ENCODE measurements around the gene SLC16A3. TPM values are rescaled to one million over a fixed set of nuclear protein-coding genes. Genes with fewer than 3 reads are reported as not detected.

The SLC16A3 gene
- total RNA-seq, 1 experiment from 2014 or later: 28.7 TPM

DNA sequence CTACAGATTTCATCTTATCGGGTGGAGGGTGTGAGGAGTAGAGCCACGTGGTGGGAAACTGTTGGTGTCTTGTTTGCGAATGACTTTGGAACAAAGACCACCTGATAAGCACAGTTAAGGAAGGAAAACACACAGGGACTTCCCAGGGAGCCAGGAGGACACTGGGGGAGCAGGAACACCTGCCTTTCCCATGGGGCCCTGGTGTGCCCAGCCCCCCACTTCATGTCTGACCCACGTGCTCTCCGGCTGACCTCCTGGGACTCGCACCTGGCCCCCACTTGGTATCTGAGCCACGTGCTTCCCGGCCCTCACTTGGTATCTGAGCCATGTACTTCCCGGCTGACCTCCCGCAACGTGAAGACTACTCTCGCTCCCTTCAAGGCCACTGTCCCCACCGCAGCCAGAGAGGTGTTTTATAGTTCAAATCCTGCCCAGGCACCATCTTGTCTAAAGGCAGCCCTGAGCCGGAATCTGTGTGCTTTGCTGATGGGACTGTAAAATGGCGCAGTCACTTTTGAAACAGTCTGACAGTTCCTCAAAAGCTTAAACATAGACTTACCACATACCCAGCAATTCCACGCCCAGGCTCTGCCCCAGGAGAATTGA, 50.0 kb downstream of the SLC16A3 start:
- ATAC-seq: no peak
- H3K9me3 Mint-ChIP-seq: no peaks in the 10 kb centered on the region

DNA sequence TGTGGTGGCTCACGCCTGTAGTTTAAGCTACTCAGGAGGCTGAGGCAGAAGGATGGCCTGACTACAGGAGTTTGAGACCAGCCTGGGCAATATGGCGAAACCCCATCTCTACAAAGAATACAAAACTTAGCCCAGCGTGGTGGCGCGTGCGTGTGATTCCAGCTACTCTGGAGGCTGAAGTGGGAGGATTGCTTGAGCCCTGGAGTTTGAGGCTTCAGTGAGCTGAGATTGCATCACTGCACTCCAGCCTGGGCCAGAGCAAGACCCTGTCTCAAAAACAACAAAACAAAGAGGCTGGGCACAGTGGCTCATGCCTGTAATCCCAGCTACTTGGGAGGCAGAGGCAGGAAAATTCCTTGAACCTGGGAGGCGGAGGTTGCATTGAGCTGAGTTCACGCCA, 51.7 kb downstream of the SLC16A3 start:
- ChIA-PET CTCF (interaction anchor here (1.5 to 1.8 kb wide), 2 partner anchors 12 to 44 kb away, joined by 4 to 5 read pairs; no protein-coding TSS in a partner anchor), POLR2A (no interaction called here)
- TF ChIP-seq PRRX2 (CRISPR knock-in tag; IDR thresholded peaks at IDR 0.05): no peak
- TF ChIP-seq GABPB1 (CRISPR knock-in tag; IDR thresholded peaks at IDR 0.05): 0 out of 2 replicates have a peak, but pooled peaks have one; percentile 19
- Mint-ChIP-seq H3K4me3 (no peak overlapping the region), H3K27ac (no peak overlapping the region), H3K27me3 (ENCODE audit: low read depth) (peaks cover 3% of the 10 kb centered on the region; the same call in 1 of the 2 replicates), H3K36me3 (no peaks in the 10 kb centered on the region), H3K4me1 (peaks cover 22% of the 10 kb centered on the region), H3K9me3 (no peaks in the 10 kb centered on the region)
- no peak for DNase-seq (ENCODE audit: low spot score)
- no peak for ATAC-seq

More for the DNA sequence above, 50.0 kb downstream of the SLC16A3 start:
- H3K4me1 Mint-ChIP-seq: peaks cover 25% of the 10 kb centered on the region
- TF ChIP-seq SOX15 (CRISPR knock-in tag; IDR thresholded peaks at IDR 0.05) (no peak), ZNF423 (CRISPR knock-in tag; IDR thresholded peaks at IDR 0.05) (0 out of 2 replicates have a peak, but pooled peaks have one; percentile 60), NFE2L1 (CRISPR knock-in tag; IDR thresholded peaks at IDR 0.05) (0 out of 2 replicates have a peak, but pooled peaks have one; percentile 21)
- TF ChIP-seq, protein P1, sequence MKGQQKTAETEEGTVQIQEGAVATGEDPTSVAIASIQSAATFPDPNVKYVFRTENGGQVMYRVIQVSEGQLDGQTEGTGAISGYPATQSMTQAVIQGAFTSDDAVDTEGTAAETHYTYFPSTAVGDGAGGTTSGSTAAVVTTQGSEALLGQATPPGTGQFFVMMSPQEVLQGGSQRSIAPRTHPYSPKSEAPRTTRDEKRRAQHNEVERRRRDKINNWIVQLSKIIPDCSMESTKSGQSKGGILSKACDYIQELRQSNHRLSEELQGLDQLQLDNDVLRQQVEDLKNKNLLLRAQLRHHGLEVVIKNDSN (CRISPR knock-in tag; IDR thresholded peaks at IDR 0.05): peak; percentile 29; the same call in 1 of the 2 replicates
- TF ChIP-seq, protein P2, sequence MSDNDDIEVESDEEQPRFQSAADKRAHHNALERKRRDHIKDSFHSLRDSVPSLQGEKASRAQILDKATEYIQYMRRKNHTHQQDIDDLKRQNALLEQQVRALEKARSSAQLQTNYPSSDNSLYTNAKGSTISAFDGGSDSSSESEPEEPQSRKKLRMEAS (CRISPR knock-in tag; IDR thresholded peaks at IDR 0.05): 0 out of 2 replicates have a peak, but pooled peaks have one; percentile 50
- H3K4me3 Mint-ChIP-seq: no peak overlapping the region
- peaks cover 3% of the 10 kb centered on the region; the same call in 1 of the 2 replicates for H3K27me3 Mint-ChIP-seq (ENCODE audit: low read depth)
- DNase-seq (ENCODE audit: low spot score): no peak
- H3K36me3 Mint-ChIP-seq: no peaks in the 10 kb centered on the region
- ChIA-PET CTCF (interaction anchor here (1.2 kb wide), 1 partner anchor 259 kb away, joined by 3 read pairs; no protein-coding TSS in a partner anchor), POLR2A (no interaction called here)
- H3K27ac Mint-ChIP-seq: no peak overlapping the region

DNA sequence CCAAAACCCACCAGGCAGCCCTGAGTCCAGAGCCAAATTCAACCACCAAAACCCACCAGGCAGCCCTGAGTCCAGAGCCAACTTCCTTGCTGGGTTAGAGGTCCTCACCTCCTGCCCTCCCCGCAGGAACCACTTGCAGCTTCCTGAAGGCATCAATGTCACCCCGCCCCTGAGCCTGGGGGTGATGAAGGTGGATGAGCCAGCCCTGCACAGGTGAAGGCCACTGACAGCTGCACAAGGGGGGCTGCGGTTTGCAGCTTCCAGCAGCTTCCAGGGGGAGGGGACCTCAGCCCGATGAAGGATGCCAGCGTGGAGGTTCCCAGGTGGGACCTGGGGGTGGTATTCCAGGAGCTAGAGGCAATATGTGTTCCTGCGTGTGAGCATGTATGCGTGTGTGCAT, 52.2 kb downstream of the SLC16A3 start:
- DNase-seq (ENCODE audit: low spot score) (no peak), ATAC-seq (no peak)
- TF ChIP-seq TEAD4 (CRISPR knock-in tag; IDR thresholded peaks at IDR 0.05) (no peak), ZNF396 (CRISPR knock-in tag; IDR thresholded peaks at IDR 0.05; ENCODE audit: borderline replicate concordance) (no peak), GABPB1 (CRISPR knock-in tag; IDR thresholded peaks at IDR 0.05) (no peak), ZNF317 (CRISPR knock-in tag; IDR thresholded peaks at IDR 0.05; ENCODE audit: borderline replicate concordance, low read depth) (no peak), FOXP1 (CRISPR knock-in tag; IDR thresholded peaks at IDR 0.05; ENCODE audit: borderline replicate concordance) (no peak), ZNF232 (CRISPR knock-in tag; IDR thresholded peaks at IDR 0.05) (no peak), NR3C1 (CRISPR knock-in tag; conservative IDR thresholded peaks at IDR 0.05; ENCODE audit: low read depth) (no peak), TEAD1 (CRISPR knock-in tag; IDR thresholded peaks at IDR 0.05) (no peak), SMAD4 (CRISPR knock-in tag; IDR thresholded peaks at IDR 0.05) (no peak), OVOL2 (CRISPR knock-in tag; IDR thresholded peaks at IDR 0.05; ENCODE audit: borderline replicate concordance) (no peak)
- TF ChIP-seq, protein P3, sequence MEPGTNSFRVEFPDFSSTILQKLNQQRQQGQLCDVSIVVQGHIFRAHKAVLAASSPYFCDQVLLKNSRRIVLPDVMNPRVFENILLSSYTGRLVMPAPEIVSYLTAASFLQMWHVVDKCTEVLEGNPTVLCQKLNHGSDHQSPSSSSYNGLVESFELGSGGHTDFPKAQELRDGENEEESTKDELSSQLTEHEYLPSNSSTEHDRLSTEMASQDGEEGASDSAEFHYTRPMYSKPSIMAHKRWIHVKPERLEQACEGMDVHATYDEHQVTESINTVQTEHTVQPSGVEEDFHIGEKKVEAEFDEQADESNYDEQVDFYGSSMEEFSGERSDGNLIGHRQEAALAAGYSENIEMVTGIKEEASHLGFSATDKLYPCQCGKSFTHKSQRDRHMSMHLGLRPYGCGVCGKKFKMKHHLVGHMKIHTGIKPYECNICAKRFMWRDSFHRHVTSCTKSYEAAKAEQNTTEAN (CRISPR knock-in tag; IDR thresholded peaks at IDR 0.05): no peak
- TF ChIP-seq, protein P4, sequence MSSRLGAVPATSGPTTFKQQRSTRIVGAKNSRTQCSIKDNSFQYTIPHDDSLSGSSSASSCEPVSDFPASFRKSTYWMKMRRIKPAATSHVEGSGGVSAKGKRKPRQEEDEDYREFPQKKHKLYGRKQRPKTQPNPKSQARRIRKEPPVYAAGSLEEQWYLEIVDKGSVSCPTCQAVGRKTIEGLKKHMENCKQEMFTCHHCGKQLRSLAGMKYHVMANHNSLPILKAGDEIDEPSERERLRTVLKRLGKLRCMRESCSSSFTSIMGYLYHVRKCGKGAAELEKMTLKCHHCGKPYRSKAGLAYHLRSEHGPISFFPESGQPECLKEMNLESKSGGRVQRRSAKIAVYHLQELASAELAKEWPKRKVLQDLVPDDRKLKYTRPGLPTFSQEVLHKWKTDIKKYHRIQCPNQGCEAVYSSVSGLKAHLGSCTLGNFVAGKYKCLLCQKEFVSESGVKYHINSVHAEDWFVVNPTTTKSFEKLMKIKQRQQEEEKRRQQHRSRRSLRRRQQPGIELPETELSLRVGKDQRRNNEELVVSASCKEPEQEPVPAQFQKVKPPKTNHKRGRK (CRISPR knock-in tag; IDR thresholded peaks at IDR 0.05; ENCODE audit: borderline replicate concordance): no peak
- TF ChIP-seq, protein P1 (CRISPR knock-in tag; IDR thresholded peaks at IDR 0.05): no peak
- TF ChIP-seq, protein P5, sequence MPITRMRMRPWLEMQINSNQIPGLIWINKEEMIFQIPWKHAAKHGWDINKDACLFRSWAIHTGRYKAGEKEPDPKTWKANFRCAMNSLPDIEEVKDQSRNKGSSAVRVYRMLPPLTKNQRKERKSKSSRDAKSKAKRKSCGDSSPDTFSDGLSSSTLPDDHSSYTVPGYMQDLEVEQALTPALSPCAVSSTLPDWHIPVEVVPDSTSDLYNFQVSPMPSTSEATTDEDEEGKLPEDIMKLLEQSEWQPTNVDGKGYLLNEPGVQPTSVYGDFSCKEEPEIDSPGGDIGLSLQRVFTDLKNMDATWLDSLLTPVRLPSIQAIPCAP (CRISPR knock-in tag; IDR thresholded peaks at IDR 0.05): no peak
- peaks cover 22% of the 10 kb centered on the region for H3K4me1 Mint-ChIP-seq
- no peaks in the 10 kb centered on the region for H3K36me3 Mint-ChIP-seq
- ChIA-PET POLR2A (no interaction called here), CTCF (interaction anchor here (1.5 to 1.8 kb wide), 2 partner anchors 11 to 45 kb away, joined by 4 to 5 read pairs; no protein-coding TSS in a partner anchor)
- H3K4me3 Mint-ChIP-seq: no peak overlapping the region
- H3K27ac Mint-ChIP-seq: no peak overlapping the region
- peaks cover 3% of the 10 kb centered on the region for H3K27me3 Mint-ChIP-seq (ENCODE audit: low read depth)
- no peaks in the 10 kb centered on the region for H3K9me3 Mint-ChIP-seq

All from WTC11 (cell line).